ENCODE measurements around the gene DUSP7.
"Not testable (repeated sequence)": the region's sequence is repeated elsewhere in the genome, so short reads cannot be mapped to it uniquely, and the experiment has no call there.

Gene DUSP7

GRCh38 chr3:52046186-52046901, 10.0 kb downstream of the DUSP7 start:
- DNase-seq, result no peak

GRCh38 chr3:52044869-52045619, 11.3 kb downstream of the DUSP7 start:
- no peak for DNase-seq

DNA sequence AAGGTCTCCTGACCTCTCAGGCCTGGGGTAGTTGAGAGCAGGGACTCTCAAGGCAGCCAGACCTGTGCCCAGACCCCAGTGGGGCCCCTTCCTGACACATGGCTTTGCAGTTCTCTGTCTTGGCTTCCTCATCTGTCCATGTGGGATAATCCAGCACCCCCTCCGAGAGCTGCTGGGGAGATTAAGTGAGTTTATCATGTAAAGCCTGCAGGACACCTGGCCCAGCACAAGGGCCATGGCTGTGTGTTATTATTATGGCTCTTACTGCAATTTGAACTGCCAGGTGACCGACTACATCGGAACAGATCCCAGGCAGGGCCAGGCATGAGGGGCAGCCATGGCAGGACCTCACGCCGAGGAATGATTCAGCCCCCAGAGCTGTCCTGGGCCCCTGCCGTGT, 12.6 kb downstream of the DUSP7 start:
- no peak for DNase-seq

- not testable (repeated sequence) for DNase-seq
Observed at GRCh38 chr3:52043039-52043438, 13.3 kb downstream of the DUSP7 start.

DNA sequence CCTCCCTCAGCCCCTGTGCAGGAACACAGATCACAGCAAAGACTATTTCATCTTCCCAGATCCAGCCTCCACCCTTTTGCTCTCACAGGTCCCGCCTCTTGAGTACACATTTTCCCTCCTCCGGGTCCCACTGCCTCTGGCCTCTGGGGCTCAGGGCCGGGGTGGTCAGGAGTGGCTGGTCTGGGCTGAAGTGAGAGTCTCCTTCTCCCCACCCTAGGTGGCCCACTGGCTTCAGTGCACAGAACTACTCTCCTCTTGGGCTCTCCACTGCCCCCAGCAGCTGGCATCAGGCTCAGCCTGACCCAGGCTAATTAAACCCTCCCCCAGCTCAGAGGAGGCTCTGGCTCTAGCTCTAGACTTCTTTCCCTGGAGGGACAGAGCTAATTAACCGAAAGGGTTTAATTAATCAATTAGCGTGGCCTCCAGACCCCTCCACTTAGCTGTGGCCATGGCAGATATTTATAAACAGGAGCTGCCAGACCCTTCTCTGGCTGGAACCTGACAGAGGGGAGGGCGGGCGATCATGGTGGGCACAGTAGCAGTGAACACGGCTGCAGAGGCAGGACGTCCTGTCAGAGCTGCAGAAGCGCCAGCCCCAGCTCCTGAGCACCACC, 15.1 kb downstream of the DUSP7 start:
- DNase-seq, result no peak

- no peak for DNase-seq
Observed at GRCh38 chr3:52040600-52040999, 15.8 kb downstream of the DUSP7 start.

DNA sequence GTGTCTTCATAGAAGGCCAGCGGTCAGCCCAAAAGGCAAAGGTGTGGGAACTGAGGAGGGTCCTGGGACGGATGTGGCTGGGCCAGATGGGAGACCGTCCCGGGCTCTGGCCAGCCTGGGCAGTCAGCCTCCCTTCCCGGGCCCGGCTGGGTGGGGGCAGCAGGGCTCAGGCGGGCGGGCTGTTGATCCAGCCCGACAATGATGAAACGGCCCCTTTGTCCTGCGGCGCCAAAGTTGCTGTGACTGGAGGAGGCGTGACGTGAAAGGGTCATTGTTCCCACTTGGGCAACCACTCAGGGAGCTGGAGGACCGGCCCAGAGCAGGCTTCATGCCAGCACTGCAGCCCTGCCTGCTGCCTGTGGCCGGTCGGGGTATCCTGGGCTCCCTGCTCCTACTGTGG, 16.5 kb downstream of the DUSP7 start:
- no peak for DNase-seq

- no peak for DNase-seq
Observed at GRCh38 chr3:52039426-52039825, 16.9 kb downstream of the DUSP7 start.

DNA sequence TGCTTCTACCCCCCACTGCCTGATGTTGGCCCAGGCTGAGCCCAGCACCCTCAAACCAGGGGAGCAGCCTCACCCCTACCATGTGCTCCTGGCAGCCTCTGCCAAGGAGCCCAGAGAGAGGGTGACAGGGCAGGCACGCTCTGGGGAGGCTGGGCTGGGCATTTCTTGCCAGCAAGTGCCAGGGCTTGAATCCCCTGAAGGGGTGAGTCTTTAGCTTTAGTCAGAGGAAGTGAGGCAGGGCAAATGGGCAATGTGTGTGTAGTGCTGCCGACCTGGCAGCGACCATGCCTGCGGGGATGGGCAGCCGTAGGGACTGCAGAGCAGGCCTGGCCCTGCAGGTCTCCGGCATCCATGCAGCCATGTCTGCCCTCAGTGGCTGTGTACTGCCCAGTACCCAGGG, 18.1 kb downstream of the DUSP7 start:
- DNase-seq, result no peak

- no peak for DNase-seq
Observed at GRCh38 chr3:52037291-52037690, 19.1 kb downstream of the DUSP7 start.

- peak; percentile 32 for DNase-seq
Observed at GRCh38 chr3:52036829-52037228, 19.5 kb downstream of the DUSP7 start.

- no peak for DNase-seq
Observed at GRCh38 chr3:52036222-52036694, 20.1 kb downstream of the DUSP7 start.

DNA sequence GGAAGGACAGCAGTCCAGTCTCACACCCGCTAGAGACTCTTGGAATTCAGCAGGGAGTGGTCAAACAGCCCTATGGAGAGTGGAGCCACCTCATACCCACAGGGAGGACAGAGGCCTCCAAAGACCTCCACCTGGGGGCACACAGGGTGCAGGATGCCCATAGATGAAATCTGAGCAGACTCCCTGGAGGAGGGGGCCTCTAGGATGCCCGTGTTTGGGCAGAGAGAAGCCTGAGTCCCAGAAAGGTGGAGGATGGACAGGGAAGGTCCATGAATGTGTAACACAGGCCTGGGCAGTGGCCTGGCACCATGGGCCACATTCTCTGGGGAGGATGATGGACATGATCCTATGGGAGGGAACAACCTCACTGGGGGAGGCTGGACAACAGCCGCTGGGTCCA, 21.7 kb downstream of the DUSP7 start:
- no peak for DNase-seq

GRCh38 chr3:52034212-52034611, 22.2 kb downstream of the DUSP7 start:
- DNase-seq, result no peak

DNA sequence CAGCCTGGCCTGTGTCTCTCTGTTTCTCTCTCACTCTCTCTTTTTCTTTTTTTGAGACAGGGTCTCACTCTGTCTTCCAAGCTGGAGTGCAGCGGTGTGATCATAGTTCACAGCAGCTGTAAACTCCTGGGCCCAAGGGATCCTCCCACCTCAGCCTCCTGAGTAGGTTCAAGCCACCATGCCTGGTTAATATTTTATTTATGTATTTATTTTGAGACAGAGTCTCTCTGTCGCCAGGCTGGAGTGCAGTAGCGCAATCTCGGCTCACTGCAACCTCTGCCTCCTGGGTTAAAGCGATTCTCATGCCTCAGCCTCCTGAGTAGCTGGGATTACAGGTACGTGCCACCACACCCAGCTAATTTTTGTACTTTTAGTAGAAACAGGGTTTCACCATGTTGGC, 22.6 kb downstream of the DUSP7 start:
- DNase-seq, result not testable (repeated sequence)

- DNase-seq, result no peak
Observed at GRCh38 chr3:52032702-52033408, 23.5 kb downstream of the DUSP7 start.

- no peak for DNase-seq
Observed at GRCh38 chr3:52031896-52032295, 24.5 kb downstream of the DUSP7 start.

DNA sequence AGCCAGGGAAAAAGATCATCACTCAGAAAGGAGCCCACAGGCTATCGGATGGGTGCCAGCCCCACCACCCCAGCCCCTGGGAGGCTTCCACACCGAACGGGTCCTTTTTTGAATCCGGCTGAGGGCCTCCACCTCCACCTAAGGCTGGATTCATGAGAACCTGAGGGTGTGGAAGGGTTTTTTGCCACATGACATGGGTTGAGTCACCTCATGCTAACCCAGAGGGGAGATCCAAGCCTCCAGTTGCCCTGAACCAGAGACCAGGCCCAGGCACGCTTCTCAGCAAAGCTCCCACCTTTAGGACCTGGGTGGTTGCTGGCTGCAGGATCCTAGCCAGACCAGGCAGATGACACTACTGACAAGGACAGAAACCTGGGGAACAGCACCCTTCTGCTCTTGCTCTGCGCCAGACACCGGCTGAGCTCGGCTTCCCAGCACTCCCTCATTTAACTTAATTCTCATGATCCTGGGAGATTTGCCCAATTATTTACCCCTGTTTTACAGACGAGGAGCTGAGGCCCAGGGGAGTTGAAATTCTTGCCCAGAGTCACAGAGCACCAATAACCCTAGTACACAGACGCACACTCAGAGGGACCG, 25.6 kb downstream of the DUSP7 start:
- DNase-seq, result no peak

GRCh38 chr3:52029535-52029934, 26.8 kb downstream of the DUSP7 start:
- no peak for DNase-seq

GRCh38 chr3:52029053-52029452, 27.3 kb downstream of the DUSP7 start:
- no peak for DNase-seq

GRCh38 chr3:52028572-52028971, 27.8 kb downstream of the DUSP7 start:
- DNase-seq, result no peak

DNA sequence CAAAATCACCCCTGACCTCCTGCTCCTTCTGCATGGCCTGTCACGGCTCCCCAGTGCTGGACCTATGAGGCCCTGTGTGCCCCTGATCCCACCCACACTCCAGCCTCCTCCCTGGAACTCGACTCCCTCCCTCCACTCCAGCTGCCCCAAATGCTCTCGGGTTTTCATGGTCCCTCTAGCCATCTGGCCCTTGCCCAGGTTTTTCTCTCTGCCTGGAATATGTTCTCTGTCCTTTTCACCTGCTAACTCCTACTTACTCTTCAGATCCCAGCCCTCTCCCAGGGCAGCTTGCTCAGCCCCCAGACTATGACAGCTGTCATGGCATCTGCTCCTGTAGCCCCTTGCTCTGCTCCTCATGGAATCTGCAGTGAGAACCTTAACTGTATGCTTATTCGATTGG, 30.3 kb downstream of the DUSP7 start:
- no peak for DNase-seq

GRCh38 chr3:52025453-52025852, 30.9 kb downstream of the DUSP7 start:
- no peak for DNase-seq

Measured in CD4-positive, alpha-beta T cell treated with Interleukin-15 for 1 hour (primary cell).